GM23338 (cell line): ENCODE results near the gene ATP2B1. TPM values are rescaled to one million over a fixed set of nuclear protein-coding genes. Genes with fewer than 3 reads are reported as not detected.
"Not testable (repeated sequence)": the region's sequence is repeated elsewhere in the genome, so short reads cannot be mapped to it uniquely, and the experiment has no call there.

ENCODE experiments used
- ATAC-seq: fragments of 200-7000 bp; cut with Tn5 transposase; 3 replicates; pipeline ENCODE4 v1.9.1; 2020
- DNase-seq: peaks from one replicate; pipeline ENCODE4 v3.0.0-alpha.2; 2015; ENCODE audit warnings: low spot score
- H2AFZ ChIP-seq: fragments of 200-600 bp; sonication (generic); 2 replicates; pipeline ENCODE4 v1.8.0; 2016; ENCODE audit warnings: antibody characterized with exemption, mild to moderate bottlenecking, moderate library complexity
- H3F3A ChIP-seq: fragments of 200-600 bp; sonication (generic); replicated peaks from 2 replicates; pipeline ENCODE4 v1.8.0; 2017; ENCODE audit warnings: antibody characterized with exemption, mixed run types, low read depth
- H3K27ac ChIP-seq: fragments of 200-600 bp; sonication (generic); 2 replicates; pipeline ENCODE4 v1.6.1; 2016; ENCODE audit warnings: low read depth
- H3K27me3 ChIP-seq: fragments of 200-600 bp; sonication (generic); 2 replicates; pipeline ENCODE4 v1.8.0; 2016; ENCODE audit warnings: mild to moderate bottlenecking, mixed run types, moderate library complexity; ENCODE audit not compliant: insufficient read depth
- H3K36me3 ChIP-seq: fragments of 200-600 bp; sonication (generic); 2 replicates; pipeline ENCODE4 v1.8.0; 2016; ENCODE audit warnings: mild to moderate bottlenecking; ENCODE audit not compliant: insufficient read depth
- H3K4me1 ChIP-seq: fragments of 200-600 bp; sonication (generic); 2 replicates; pipeline ENCODE4 v1.8.0; 2016; ENCODE audit warnings: mild to moderate bottlenecking, moderate library complexity; ENCODE audit not compliant: insufficient read depth
- H3K4me2 ChIP-seq: fragments of 200-600 bp; sonication (generic); 2 replicates; pipeline ENCODE4 v1.7.1; 2017; ENCODE audit warnings: mixed run types
- H3K4me3 ChIP-seq: fragments of 200-600 bp; sonication (generic); 2 replicates; pipeline ENCODE4 v1.6.1; 2016; ENCODE audit warnings: mixed run types
- H3K79me2 ChIP-seq: fragments of 200-600 bp; sonication (generic); replicated peaks from 2 replicates; pipeline ENCODE4 v1.8.0; 2017; ENCODE audit warnings: mild to moderate bottlenecking; ENCODE audit not compliant: insufficient read depth
- H3K9me2 ChIP-seq: fragments of 200-600 bp; sonication (generic); 2 replicates; pipeline ENCODE4 v1.8.0; 2017; ENCODE audit not compliant: insufficient read depth
- H4K20me1 ChIP-seq: fragments of 200-600 bp; sonication (generic); replicated peaks from 2 replicates; pipeline ENCODE4 v1.8.0; 2017; ENCODE audit warnings: mild to moderate bottlenecking; ENCODE audit not compliant: insufficient read depth
- H3K27ac Mint-ChIP-seq: 2 replicates; pipeline ENCODE4 v1.8.0; 2020; ENCODE audit warnings: inconsistent platforms, mild to moderate bottlenecking, moderate library complexity, mixed read lengths
- H3K27me3 Mint-ChIP-seq: 3 replicates; pipeline ENCODE4 v1.8.0; 2022; ENCODE audit warnings: low read depth, mild to moderate bottlenecking, moderate library complexity, mixed read lengths, inconsistent platforms; ENCODE audit not compliant: insufficient read depth, poor library complexity
- H3K36me3 Mint-ChIP-seq: 3 replicates; pipeline ENCODE4 v1.8.0; 2021; ENCODE audit warnings: low read depth, mild to moderate bottlenecking, inconsistent platforms, moderate library complexity, mixed read lengths
- H3K4me1 Mint-ChIP-seq: 3 replicates; pipeline ENCODE4 v1.8.0; 2020; ENCODE audit warnings: mild to moderate bottlenecking, inconsistent platforms, mixed read lengths
- H3K4me3 Mint-ChIP-seq: 3 replicates; pipeline ENCODE4 v1.8.0; 2021; ENCODE audit warnings: moderate library complexity, mild to moderate bottlenecking, inconsistent platforms, mixed read lengths
- H3K9me3 Mint-ChIP-seq: 3 replicates; pipeline ENCODE4 v1.8.0; 2020; ENCODE audit warnings: moderate library complexity, mild to moderate bottlenecking, inconsistent platforms, mixed read lengths
- CREB1 ChIP-seq: fragments of 250-450 bp; sonication (Bioruptor Pico); IDR thresholded peaks from 2 replicates; pipeline ENCODE4 v1.5.0; 2020; ENCODE audit warnings: low read depth, mild to moderate bottlenecking, moderate library complexity
- CTCF ChIP-seq, 2 experiments: fragments of 200-600 bp in 1 of 2; sonication (generic) in 1 of 2; conservative IDR thresholded peaks; 2 replicates each; pipeline versions ENCODE4 v1.5.1 to v1.6.1; 2016 to 2017; ENCODE audit warnings: antibody characterized with exemption in 2 of 2, low read depth in 2 of 2, mild to moderate bottlenecking in 2 of 2, moderate library complexity in 1 of 2
- EZH2 ChIP-seq: fragments of 200-600 bp; sonication (generic); IDR thresholded peaks from one replicate; pipeline ENCODE4 v1.8.0; 2017; ENCODE audit warnings: antibody characterized with exemption, mild to moderate bottlenecking, low read depth; ENCODE audit not compliant: unreplicated experiment
- EZH2phosphoT487 ChIP-seq: fragments of 200-600 bp; sonication (generic); IDR thresholded peaks from one replicate; pipeline ENCODE4 v1.8.1; 2018; ENCODE audit warnings: antibody characterized with exemption; ENCODE audit not compliant: unreplicated experiment
- JUNB ChIP-seq: IDR thresholded peaks from one replicate; pipeline ENCODE4 v1.6.1; 2016; ENCODE audit warnings: antibody characterized with exemption; ENCODE audit not compliant: unreplicated experiment
- NANOG ChIP-seq: IDR thresholded peaks from 2 replicates; pipeline ENCODE4 v1.6.1; 2016; ENCODE audit warnings: antibody characterized with exemption, borderline replicate concordance
- POLR2AphosphoS5 ChIP-seq: IDR thresholded peaks from 2 replicates; pipeline ENCODE4 v1.6.1; 2016; ENCODE audit warnings: antibody characterized with exemption, low read depth
- STAT1 ChIP-seq: IDR thresholded peaks from one replicate; pipeline ENCODE4 v1.6.1; 2016; ENCODE audit warnings: antibody characterized with exemption; ENCODE audit not compliant: unreplicated experiment
- ZNF114 ChIP-seq: fragments of 250-450 bp; sonication (Bioruptor Pico); IDR thresholded peaks from 2 replicates; pipeline ENCODE4 v1.5.0; 2020; ENCODE audit warnings: mild to moderate bottlenecking, moderate library complexity
- polyA plus RNA-seq: library from polyadenylated mRNA; unstranded; fragments of >200 nt; fragmentation: Nextera tagmentation; extraction: Ambion mirVana; gene quantifications from 2 replicates; pipeline ENCODE4 v1.2.1, GENCODE V29; 2016
- total RNA-seq: library from RNA; depleted of rRNA; stranded (reverse); fragments of >200 nt; shearing (Covaris generic); gene quantifications from 2 replicates; pipeline ENCODE4 v1.2.3, GENCODE V29; 2014
- TF ChIP-seq, protein P1 (sequence below): IDR thresholded peaks from one replicate; pipeline ENCODE4 v1.6.1; 2018; ENCODE audit warnings: antibody characterized with exemption; ENCODE audit not compliant: unreplicated experiment

The ATP2B1 gene
- total and polyA plus RNA-seq, 2 experiments from 2014 or later = 39.3 to 42.3 TPM

- H3K4me1 ChIP-seq, H3K27me3 Mint-ChIP-seq, H3K36me3 ChIP-seq, H3K9me2 ChIP-seq, H3K4me3 ChIP-seq, H3K27me3 ChIP-seq, H3F3A ChIP-seq, H3K4me2 ChIP-seq, H3K9me3 Mint-ChIP-seq, ATAC-seq, H3K27ac Mint-ChIP-seq, DNase-seq, H3K27ac ChIP-seq, H2AFZ ChIP-seq, H3K36me3 Mint-ChIP-seq, H3K4me3 Mint-ChIP-seq: not testable (repeated sequence)
- Histone ChIP-seq H4K20me1 (peaks cover 30% of the 10 kb centered on the region), H3K79me2 (peaks cover 95% of the 10 kb centered on the region)
- TF ChIP-seq CTCF (conservative IDR thresholded peaks at IDR 0.05; ENCODE audit: low read depth in 2 of 2) = peak in 1 of 2 experiments; percentile 19; a peak in 1 of 4 replicates
- H3K4me1 Mint-ChIP-seq = peaks cover 22% of the 10 kb centered on the region
Observed at GRCh38 chr12:89697728-89698127, 10.9 kb downstream of the ATP2B1 start.

DNA sequence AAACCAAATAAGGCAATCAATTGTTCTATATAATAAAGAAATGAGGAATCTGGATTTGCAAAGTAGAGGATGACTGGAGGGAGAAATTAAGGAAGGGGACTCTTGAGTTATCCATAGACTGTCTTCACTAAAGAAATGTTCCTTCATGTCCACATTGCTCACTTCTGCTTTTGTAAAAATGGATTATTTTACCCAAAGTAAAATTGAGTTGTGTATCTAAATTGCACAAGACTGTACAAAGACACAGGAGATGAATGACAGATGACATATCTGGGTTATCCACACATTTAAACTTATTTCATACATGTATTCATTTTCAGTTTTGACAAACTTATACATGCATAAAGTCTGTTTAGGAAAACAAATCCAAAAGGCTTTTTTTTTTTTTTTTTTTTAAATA is 11.3 kb downstream of the ATP2B1 start:
- Mint-ChIP-seq H3K4me3 (no peak overlapping the region), H3K9me3 (no peaks in the 10 kb centered on the region), H3K36me3 (no peaks in the 10 kb centered on the region), H3K27ac (no peak overlapping the region), H3K27me3 (no peaks in the 10 kb centered on the region), H3K4me1 (peaks cover 22% of the 10 kb centered on the region)
- no peaks in the 10 kb centered on the region for H3F3A ChIP-seq
- H3K79me2 ChIP-seq = peaks cover 95% of the 10 kb centered on the region
- peaks cover 28% of the 10 kb centered on the region for H4K20me1 ChIP-seq
- H3K36me3 ChIP-seq = no peaks in the 10 kb centered on the region
- H3K27ac ChIP-seq = no peak overlapping the region
- H3K4me1 ChIP-seq = no peaks in the 10 kb centered on the region; the same call in 1 of the 2 replicates
- ATAC-seq (no peak), DNase-seq (no peak)
- no peaks in the 10 kb centered on the region for H3K9me2 ChIP-seq
- H2AFZ ChIP-seq = no peak overlapping the region
- H3K4me3 ChIP-seq = no peak overlapping the region
- H3K27me3 ChIP-seq = no peaks in the 10 kb centered on the region
- no peak overlapping the region for H3K4me2 ChIP-seq
- TF ChIP-seq NANOG (no peak), STAT1 (no peak), EZH2phosphoT487 (no peak), CTCF (conservative IDR thresholded peaks at IDR 0.05; ENCODE audit: low read depth in 2 of 2) (no peak), EZH2 (no peak), POLR2AphosphoS5 (no peak), JUNB (no peak), ZNF114 (CRISPR knock-in tag) (no peak), CREB1 (CRISPR knock-in tag) (no peak)
- TF ChIP-seq, protein P1, sequence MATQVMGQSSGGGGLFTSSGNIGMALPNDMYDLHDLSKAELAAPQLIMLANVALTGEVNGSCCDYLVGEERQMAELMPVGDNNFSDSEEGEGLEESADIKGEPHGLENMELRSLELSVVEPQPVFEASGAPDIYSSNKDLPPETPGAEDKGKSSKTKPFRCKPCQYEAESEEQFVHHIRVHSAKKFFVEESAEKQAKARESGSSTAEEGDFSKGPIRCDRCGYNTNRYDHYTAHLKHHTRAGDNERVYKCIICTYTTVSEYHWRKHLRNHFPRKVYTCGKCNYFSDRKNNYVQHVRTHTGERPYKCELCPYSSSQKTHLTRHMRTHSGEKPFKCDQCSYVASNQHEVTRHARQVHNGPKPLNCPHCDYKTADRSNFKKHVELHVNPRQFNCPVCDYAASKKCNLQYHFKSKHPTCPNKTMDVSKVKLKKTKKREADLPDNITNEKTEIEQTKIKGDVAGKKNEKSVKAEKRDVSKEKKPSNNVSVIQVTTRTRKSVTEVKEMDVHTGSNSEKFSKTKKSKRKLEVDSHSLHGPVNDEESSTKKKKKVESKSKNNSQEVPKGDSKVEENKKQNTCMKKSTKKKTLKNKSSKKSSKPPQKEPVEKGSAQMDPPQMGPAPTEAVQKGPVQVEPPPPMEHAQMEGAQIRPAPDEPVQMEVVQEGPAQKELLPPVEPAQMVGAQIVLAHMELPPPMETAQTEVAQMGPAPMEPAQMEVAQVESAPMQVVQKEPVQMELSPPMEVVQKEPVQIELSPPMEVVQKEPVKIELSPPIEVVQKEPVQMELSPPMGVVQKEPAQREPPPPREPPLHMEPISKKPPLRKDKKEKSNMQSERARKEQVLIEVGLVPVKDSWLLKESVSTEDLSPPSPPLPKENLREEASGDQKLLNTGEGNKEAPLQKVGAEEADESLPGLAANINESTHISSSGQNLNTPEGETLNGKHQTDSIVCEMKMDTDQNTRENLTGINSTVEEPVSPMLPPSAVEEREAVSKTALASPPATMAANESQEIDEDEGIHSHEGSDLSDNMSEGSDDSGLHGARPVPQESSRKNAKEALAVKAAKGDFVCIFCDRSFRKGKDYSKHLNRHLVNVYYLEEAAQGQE = no peak
